ENCODE measurements around the gene GCNT3.

The GCNT3 gene, protein sequence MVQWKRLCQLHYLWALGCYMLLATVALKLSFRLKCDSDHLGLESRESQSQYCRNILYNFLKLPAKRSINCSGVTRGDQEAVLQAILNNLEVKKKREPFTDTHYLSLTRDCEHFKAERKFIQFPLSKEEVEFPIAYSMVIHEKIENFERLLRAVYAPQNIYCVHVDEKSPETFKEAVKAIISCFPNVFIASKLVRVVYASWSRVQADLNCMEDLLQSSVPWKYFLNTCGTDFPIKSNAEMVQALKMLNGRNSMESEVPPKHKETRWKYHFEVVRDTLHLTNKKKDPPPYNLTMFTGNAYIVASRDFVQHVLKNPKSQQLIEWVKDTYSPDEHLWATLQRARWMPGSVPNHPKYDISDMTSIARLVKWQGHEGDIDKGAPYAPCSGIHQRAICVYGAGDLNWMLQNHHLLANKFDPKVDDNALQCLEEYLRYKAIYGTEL

GRCh38 chr15:59611276-59612260, at the start of gene GCNT3:
Gene GCNT3, plus strand, starts transcription at chr15:59611783. Its CDS starts 6,456 bp downstream, at chr15:59618239.
- no peak for DNase-seq

GRCh38 chr15:59562448-59563186, 49.0 kb upstream of the GCNT3 start:
- no peak for DNase-seq

- DNase-seq = no peak
Measured at GRCh38 chr15:59565299-59565698, 46.3 kb upstream of the GCNT3 start.

DNA sequence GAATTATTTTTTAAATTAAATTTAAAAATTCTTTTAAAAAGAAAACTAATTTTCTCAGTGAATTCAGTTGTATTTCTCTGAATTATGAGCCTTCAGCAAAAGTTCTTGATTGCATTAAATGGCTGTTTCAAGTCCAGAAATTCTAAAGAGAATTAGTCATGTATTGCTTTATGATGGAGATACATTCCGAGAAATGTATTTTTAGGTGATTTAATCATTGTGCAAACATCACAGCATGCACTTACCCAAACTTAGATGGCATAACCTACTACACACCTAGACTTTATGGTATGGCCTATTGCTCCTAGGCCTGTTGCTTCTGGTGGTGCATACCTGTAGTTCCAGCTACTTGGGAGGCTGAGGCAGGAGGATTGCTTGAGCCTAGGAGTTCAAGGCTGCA, 44.3 kb upstream of the GCNT3 start:
- DNase-seq = no peak

- no peak for DNase-seq
Measured at GRCh38 chr15:59569477-59569876, 42.1 kb upstream of the GCNT3 start.

GRCh38 chr15:59570315-59570714, 41.3 kb upstream of the GCNT3 start:
- no peak for DNase-seq

DNA sequence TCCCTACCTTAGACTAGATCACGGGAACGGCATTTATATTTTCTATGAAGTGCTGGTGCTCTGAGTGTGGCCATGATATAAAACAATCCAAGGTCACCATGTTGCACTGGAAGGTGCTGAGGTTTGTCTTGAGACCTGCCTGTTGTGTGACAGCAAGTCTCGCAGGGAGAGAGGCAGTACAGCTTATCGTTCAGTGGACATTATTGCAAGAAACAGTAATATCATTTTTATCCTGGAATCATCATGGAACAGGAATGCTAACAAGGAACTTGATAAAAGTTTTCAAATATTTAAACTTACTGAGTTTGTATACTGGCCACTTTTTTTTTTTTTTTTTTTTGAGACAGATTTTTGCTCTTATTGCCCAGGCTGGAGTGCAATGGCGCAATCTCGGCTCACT, 40.0 kb upstream of the GCNT3 start:
- DNase-seq = no peak

DNA sequence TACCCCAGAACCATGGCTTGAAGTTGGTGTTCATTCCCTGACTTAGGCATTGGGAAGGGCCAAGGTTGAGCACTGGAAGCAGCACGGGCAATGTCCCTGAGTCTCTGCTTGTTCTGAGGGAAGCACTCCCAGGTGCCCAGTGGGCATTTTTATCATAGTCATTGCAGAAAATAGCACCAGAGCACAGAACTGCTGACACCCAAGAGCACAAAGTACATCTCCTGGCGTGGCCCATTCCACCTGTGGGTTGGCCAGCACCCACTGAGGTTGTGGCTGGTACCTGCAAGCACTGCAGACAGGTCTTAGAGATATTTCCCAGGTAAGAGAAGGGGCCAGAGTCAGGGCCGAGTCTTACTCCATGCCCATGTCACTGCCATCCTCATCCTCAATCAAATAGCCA, 28.5 kb upstream of the GCNT3 start:
- DNase-seq = no peak

DNA sequence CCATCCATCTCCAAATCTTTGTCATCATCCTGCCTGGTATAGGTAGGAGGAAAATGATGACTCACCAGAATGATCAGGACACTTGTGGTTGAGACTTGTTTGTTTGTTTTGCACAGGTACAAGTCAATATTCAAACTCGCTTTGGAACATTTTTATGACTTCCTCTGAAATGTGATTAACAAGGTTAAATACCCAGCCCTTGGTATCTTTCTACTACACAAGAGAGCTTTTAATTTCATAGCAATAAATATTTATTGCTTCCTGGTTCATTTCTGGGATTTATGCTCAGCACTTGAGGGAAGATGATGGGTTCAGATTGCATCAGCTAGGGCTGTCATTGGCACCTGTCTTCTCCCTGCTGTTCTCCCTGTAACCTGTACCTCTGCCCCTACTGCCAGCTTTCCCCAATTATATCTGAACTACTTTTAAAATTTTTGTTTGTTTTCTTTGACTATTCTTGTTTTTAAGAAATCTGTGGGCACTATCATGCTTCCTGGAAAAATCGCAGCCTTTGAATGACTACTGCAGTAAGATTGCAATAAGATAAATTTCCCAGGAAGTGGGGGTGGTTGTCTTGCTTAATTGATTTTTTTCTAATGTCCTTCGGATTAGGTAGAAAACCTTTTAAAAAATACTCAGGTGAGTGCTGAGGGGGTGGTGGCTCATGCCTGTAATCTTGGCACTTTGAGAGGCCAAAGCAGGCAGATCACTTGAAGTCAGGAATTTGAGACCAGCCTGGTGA, 24.3 kb upstream of the GCNT3 start:
- no peak for DNase-seq

- DNase-seq = no peak
Measured at GRCh38 chr15:59590027-59590426, 21.6 kb upstream of the GCNT3 start.

DNA sequence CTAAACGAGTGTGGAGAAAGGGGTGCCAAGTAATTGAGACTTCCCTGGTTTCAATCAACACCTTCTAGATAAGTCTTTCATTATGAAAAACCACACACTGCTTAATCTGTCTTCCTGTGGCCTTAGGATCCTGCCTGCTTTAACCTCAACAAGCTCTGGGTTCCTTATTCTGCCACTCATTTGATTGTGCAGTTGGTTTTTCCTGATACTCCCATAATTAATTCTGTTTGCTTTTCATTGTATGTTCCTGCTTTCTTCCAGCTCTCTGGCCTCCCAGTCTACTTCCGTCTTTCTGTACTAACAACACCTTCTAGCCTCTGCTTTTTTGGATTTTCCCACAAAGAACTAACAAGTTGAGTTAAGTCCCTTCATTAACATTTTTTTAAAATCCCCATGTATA, 20.2 kb upstream of the GCNT3 start:
- DNase-seq = no peak

DNA sequence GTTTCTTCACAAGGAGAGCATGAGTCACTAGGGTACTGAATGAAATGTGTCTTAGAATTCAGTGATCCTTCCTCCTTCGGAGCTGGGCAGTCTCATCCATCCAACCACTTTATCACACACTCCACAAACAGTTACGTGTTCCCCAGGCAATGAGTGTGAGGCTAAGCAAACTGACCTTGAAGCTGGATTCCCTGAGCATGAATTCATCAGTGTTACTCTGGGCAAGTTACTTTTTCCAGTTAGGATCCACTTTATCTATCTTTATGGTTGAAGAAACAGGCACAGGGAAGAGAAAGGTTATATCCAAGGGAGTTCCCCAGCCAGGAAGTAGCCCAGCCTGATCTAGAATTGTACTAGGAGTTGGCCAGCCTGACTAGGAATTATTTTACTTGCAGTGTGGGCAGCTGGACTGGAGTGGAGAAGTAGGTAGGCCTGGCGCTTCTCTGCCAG, 17.1 kb upstream of the GCNT3 start:
- no peak for DNase-seq

DNA sequence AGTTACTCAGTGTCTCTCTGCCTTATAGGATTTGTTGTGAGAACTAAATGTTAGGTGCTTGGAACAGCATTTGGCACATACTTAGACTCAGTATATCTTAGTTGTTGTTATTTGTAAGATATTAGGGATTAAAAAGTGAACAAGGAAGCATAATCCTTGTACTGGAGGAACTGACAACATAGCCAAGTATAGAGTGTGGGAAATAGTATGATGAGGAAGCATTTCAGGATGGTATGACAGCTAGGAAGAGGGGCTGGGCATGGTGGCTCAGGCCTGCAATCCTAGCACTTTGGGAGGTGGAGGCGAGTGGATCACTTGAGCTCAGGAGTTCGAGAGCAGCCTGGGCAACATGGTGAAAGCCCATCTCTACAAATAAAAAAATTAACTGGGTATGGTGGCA, 16.6 kb upstream of the GCNT3 start:
- no peak for DNase-seq

GRCh38 chr15:59595434-59595915, 16.1 kb upstream of the GCNT3 start:
- DNase-seq = no peak

GRCh38 chr15:59596640-59597039, 14.9 kb upstream of the GCNT3 start:
- no peak for DNase-seq

GRCh38 chr15:59598461-59598860, 13.1 kb upstream of the GCNT3 start:
- DNase-seq = no peak

GRCh38 chr15:59605994-59606393, 5.6 kb upstream of the GCNT3 start:
- DNase-seq = no peak

GRCh38 chr15:59609730-59610712, 1.6 kb upstream of the GCNT3 start:
- DNase-seq = no peak

- no peak for DNase-seq
Measured at GRCh38 chr15:59614153-59614552, 2.6 kb downstream of the GCNT3 start.

DNA sequence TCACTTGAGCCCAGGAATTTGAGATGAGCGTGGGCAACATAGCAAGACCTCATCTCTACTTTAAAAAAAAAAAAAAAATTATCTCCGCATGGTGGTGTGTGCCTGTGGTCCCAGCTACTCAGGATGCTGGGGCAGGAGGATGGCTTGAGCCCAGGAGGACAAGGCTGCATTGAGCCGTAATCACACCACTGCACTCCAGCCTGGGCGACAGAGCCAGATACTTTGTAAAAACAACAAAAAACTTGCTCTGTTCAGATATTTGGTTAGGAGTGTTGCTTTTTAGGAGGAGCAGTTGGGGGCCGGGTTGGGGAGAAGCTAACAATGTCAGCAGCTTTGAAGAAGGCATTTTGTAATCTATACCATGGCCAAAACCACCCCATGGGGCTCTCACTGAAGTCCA, 4.1 kb downstream of the GCNT3 start:
- DNase-seq = no peak

DNA sequence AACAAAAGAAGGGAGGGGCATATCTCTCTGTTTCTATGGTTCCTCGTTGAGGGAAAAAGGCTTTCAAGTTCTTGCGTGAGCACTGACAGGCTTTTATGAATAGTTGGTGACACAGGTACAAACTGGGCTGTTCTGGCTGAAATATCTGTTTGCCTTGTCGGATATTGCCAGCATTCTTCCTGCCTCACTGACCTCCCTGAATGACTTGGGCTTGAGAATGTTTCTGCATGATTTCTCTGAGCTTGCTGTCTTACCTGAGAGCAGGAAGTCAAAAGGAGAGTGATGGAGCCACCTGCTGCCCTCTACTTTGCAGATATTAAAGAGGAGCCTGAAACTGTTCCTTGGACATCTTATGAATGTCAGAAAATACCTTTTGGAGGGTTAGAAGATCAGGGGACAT, 4.8 kb downstream of the GCNT3 start:
- no peak for DNase-seq
